ENCODE data around the gene PLEKHG2. TPM values are rescaled to one million over a fixed set of nuclear protein-coding genes. Genes with fewer than 3 reads are reported as not detected.

PLEKHG2 gene
- total RNA-seq, 1 donor from 2014 or later = 172 TPM

GRCh38 chr19:39399668-39400050 lies 12.8 kb upstream of the PLEKHG2 start:
- Mint-ChIP-seq H3K9me3 (no peaks in the 10 kb centered on the region), H3K27ac (no peak overlapping the region), H3K27me3 (ENCODE audit: low read depth) (no peaks in the 10 kb centered on the region), H3K36me3 (peaks cover 13% of the 10 kb centered on the region), H3K4me1 (peaks cover 14% of the 10 kb centered on the region), H3K4me3 (no peak overlapping the region)
- TF ChIP-seq CTCF (IDR thresholded peaks at IDR 0.05; ENCODE audit: unreplicated experiment) = no peak
- no peak for DNase-seq (ENCODE audit: low spot score in 2 of 2, unreplicated experiment in 2 of 2)

GRCh38 chr19:39400061-39400460 lies 12.4 kb upstream of the PLEKHG2 start:
- no peaks in the 10 kb centered on the region for H3K27me3 Mint-ChIP-seq (ENCODE audit: low read depth)
- no peak overlapping the region for H3K27ac Mint-ChIP-seq
- no peaks in the 10 kb centered on the region for H3K9me3 Mint-ChIP-seq
- peaks cover 14% of the 10 kb centered on the region for H3K4me1 Mint-ChIP-seq
- DNase-seq (ENCODE audit: low spot score in 2 of 2, unreplicated experiment in 2 of 2) = no peak
- H3K36me3 Mint-ChIP-seq = peaks cover 12% of the 10 kb centered on the region
- no peak for TF ChIP-seq CTCF (IDR thresholded peaks at IDR 0.05; ENCODE audit: unreplicated experiment)
- no peak overlapping the region for H3K4me3 Mint-ChIP-seq

- TF ChIP-seq CTCF (IDR thresholded peaks at IDR 0.05; ENCODE audit: unreplicated experiment) = no peak
- H3K4me1 Mint-ChIP-seq = peaks cover 17% of the 10 kb centered on the region
- no peak for DNase-seq (ENCODE audit: low spot score in 2 of 2, unreplicated experiment in 2 of 2)
- peak overlapping the region; percentile 100 for H3K27ac Mint-ChIP-seq
- peaks cover 9% of the 10 kb centered on the region for H3K36me3 Mint-ChIP-seq
- H3K27me3 Mint-ChIP-seq (ENCODE audit: low read depth) = no peaks in the 10 kb centered on the region
- H3K4me3 Mint-ChIP-seq = no peak overlapping the region
- no peaks in the 10 kb centered on the region for H3K9me3 Mint-ChIP-seq
Observed at GRCh38 chr19:39401070-39401548, 11.4 kb upstream of the PLEKHG2 start.

- Mint-ChIP-seq H3K36me3 (peaks cover 9% of the 10 kb centered on the region), H3K9me3 (no peaks in the 10 kb centered on the region), H3K27me3 (ENCODE audit: low read depth) (no peaks in the 10 kb centered on the region), H3K4me3 (peak overlapping the region; percentile 80), H3K4me1 (peaks cover 19% of the 10 kb centered on the region), H3K27ac (peak overlapping the region; percentile 100)
- no peak for DNase-seq (ENCODE audit: low spot score in 2 of 2, unreplicated experiment in 2 of 2)
- no peak for TF ChIP-seq CTCF (IDR thresholded peaks at IDR 0.05; ENCODE audit: unreplicated experiment)
Observed at GRCh38 chr19:39401549-39402345, 10.7 kb upstream of the PLEKHG2 start.

GRCh38 chr19:39402346-39403300 lies 9.8 kb upstream of the PLEKHG2 start:
- H3K27ac Mint-ChIP-seq = peak overlapping the region; percentile 100
- H3K36me3 Mint-ChIP-seq = peaks cover 9% of the 10 kb centered on the region
- H3K9me3 Mint-ChIP-seq = no peaks in the 10 kb centered on the region
- peaks cover 21% of the 10 kb centered on the region for H3K4me1 Mint-ChIP-seq
- peak overlapping the region; percentile 80 for H3K4me3 Mint-ChIP-seq
- DNase-seq (ENCODE audit: low spot score in 2 of 2, unreplicated experiment in 2 of 2) = peak; percentile 70 to 85
- TF ChIP-seq CTCF (IDR thresholded peaks at IDR 0.05; ENCODE audit: unreplicated experiment) = no peak
- H3K27me3 Mint-ChIP-seq (ENCODE audit: low read depth) = no peaks in the 10 kb centered on the region
